Measurements from ENCODE around the gene GALNT9. TPM values are rescaled to one million over a fixed set of nuclear protein-coding genes. Genes with fewer than 3 reads are reported as not detected.

The GALNT9 gene
- polyA plus RNA-seq, 1 of the 3 experiments (the other 2 are of a cell fraction): not detected

GRCh38 chr12:132312516-132312915 is 16.9 kb downstream of the GALNT9 start:
- no peaks in the 10 kb centered on the region for H3K9me3 ChIP-seq
- no CpG with 5 or more reads among the region's 6 CpGs for WGBS (ENCODE audit: low lambda C conversion rate)
- peaks cover 77% of the 10 kb centered on the region for H3K27me3 ChIP-seq (ENCODE audit: insufficient read depth)
- no peaks in the 10 kb centered on the region for H3F3A ChIP-seq (replicated peaks; ENCODE audit: insufficient read depth)
- no peaks in the 10 kb centered on the region for H3K79me2 ChIP-seq (ENCODE audit: insufficient read depth)
- no peak for DNase-seq
- POLR2A ChIA-PET: no interaction called here
- H3K4me1 ChIP-seq (ENCODE audit: control insufficient read depth in 1 of 2, insufficient read depth in 2 of 2, low read depth in 1 of 2, low read length in 1 of 2): no peaks in the 10 kb centered on the region
- H3K9ac ChIP-seq: no peak overlapping the region
- no peak overlapping the region for H3K4me2 ChIP-seq
- H3K27ac ChIP-seq (ENCODE audit: low read depth in 2 of 2, low read length in 1 of 2): no peak overlapping the region
- no peaks in the 10 kb centered on the region for H3K9me2 ChIP-seq
- no peak overlapping the region for H2AFZ ChIP-seq (ENCODE audit: low read depth)
- CTCF ChIA-PET: no interaction called here
- H3K36me3 ChIP-seq (replicated peaks in 1 of 2; ENCODE audit: control insufficient read depth in 1 of 2, insufficient read depth in 2 of 2, low read length in 1 of 2): no peaks in the 10 kb centered on the region
- no peaks in the 10 kb centered on the region for H4K20me1 ChIP-seq (ENCODE audit: insufficient read depth)
- H3K4me3 ChIP-seq (ENCODE audit: low read depth in 2 of 2, low read length in 1 of 2): no peak overlapping the region
- TF ChIP-seq FOXM1 (IDR thresholded peaks at IDR 0.05; ENCODE audit: low read depth): no peak

GRCh38 chr12:132311201-132311915 is 18.0 kb downstream of the GALNT9 start:
- Histone ChIP-seq H3K9me3 (no peaks in the 10 kb centered on the region), H2AFZ (ENCODE audit: low read depth) (no peak overlapping the region), H3K79me2 (ENCODE audit: insufficient read depth) (no peaks in the 10 kb centered on the region), H3K27me3 (ENCODE audit: insufficient read depth) (peaks cover 77% of the 10 kb centered on the region), H3K9ac (no peak overlapping the region), H3K27ac (ENCODE audit: low read depth in 2 of 2, low read length in 1 of 2) (no peak overlapping the region), H3K4me3 (ENCODE audit: low read depth in 2 of 2, low read length in 1 of 2) (no peak overlapping the region), H3K4me1 (ENCODE audit: control insufficient read depth in 1 of 2, insufficient read depth in 2 of 2, low read depth in 1 of 2, low read length in 1 of 2) (no peaks in the 10 kb centered on the region), H3K4me2 (no peak overlapping the region), H3F3A (replicated peaks; ENCODE audit: insufficient read depth) (no peaks in the 10 kb centered on the region), H3K36me3 (replicated peaks in 1 of 2; ENCODE audit: control insufficient read depth in 1 of 2, insufficient read depth in 2 of 2, low read length in 1 of 2) (no peaks in the 10 kb centered on the region), H3K9me2 (no peaks in the 10 kb centered on the region), H4K20me1 (ENCODE audit: insufficient read depth) (no peaks in the 10 kb centered on the region)
- WGBS (ENCODE audit: low lambda C conversion rate): 37% methylated on average over 13 of the region's 17 CpGs
- no peak for DNase-seq
- ChIA-PET CTCF (no interaction called here), POLR2A (no interaction called here)
- TF ChIP-seq IRF3 (IDR thresholded peaks at IDR 0.05; ENCODE audit: low read depth, low read length): no peak
- TF ChIP-seq MEF2A (IDR thresholded peaks at IDR 0.05; ENCODE audit: borderline replicate concordance, low read depth): no peak
- TF ChIP-seq POLR2AphosphoS5 (IDR thresholded peaks at IDR 0.05; ENCODE audit: low read depth, low read length): no peak
- no peak for TF ChIP-seq JUND (IDR thresholded peaks at IDR 0.05)
- no peak for TF ChIP-seq RAD21 (IDR thresholded peaks at IDR 0.05; ENCODE audit: low read length)
- TF ChIP-seq SIN3A (IDR thresholded peaks at IDR 0.05; ENCODE audit: borderline replicate concordance, low read depth, low read length): no peak
- no peak for TF ChIP-seq NFIC (IDR thresholded peaks at IDR 0.05; ENCODE audit: borderline replicate concordance)
- no peak for TF ChIP-seq TCF12 (IDR thresholded peaks at IDR 0.05)
- no peak for TF ChIP-seq RFX5 (IDR thresholded peaks at IDR 0.05; ENCODE audit: low read length)
- TF ChIP-seq FOSL2 (IDR thresholded peaks at IDR 0.05; ENCODE audit: borderline replicate concordance, low read depth): no peak
- TF ChIP-seq FOXM1 (IDR thresholded peaks at IDR 0.05; ENCODE audit: low read depth): no peak
- TF ChIP-seq USF2 (IDR thresholded peaks at IDR 0.05; ENCODE audit: borderline replicate concordance, low read depth, low read length): no peak
- TF ChIP-seq GATA2 (CRISPR knock-in tag; IDR thresholded peaks at IDR 0.05): no peak
- TF ChIP-seq, protein P1, sequence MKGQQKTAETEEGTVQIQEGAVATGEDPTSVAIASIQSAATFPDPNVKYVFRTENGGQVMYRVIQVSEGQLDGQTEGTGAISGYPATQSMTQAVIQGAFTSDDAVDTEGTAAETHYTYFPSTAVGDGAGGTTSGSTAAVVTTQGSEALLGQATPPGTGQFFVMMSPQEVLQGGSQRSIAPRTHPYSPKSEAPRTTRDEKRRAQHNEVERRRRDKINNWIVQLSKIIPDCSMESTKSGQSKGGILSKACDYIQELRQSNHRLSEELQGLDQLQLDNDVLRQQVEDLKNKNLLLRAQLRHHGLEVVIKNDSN (IDR thresholded peaks at IDR 0.05; ENCODE audit: borderline replicate concordance, low read depth): no peak
- no peak for TF ChIP-seq RXRA (IDR thresholded peaks at IDR 0.05; ENCODE audit: borderline replicate concordance, low read depth)
- no peak for TF ChIP-seq TAF1 (IDR thresholded peaks at IDR 0.05; ENCODE audit: borderline replicate concordance, low read depth, low read length)

All from SK-N-SH (cell line).